AG04450 (cell line): ENCODE measurements around the gene MMAB. TPM values are rescaled to one million over a fixed set of nuclear protein-coding genes. Genes with fewer than 3 reads are reported as not detected.
A peak's percentile ranks its signal among the peaks of the same experiment; 100 is the strongest.

Source experiments
- CTCF ChIA-PET: fragments of 300-600, 350-600 bp; formaldehyde crosslinking; extraction: SDS; loops from one replicate; lab custom pipeline; 2022; ENCODE audit warnings: antibody characterized with exemption, inconsistent platforms; lab: Charles Lee
- POLR2A ChIA-PET: fragments of 350-600 bp; formaldehyde crosslinking; extraction: SDS; loops from one replicate; lab custom pipeline; 2021; ENCODE audit warnings: antibody characterized with exemption, inconsistent platforms; lab: Yijun Ruan, JAX
- DNase-seq: peaks from one replicate; pipeline ENCODE4 v3.0.0-alpha.2; 2011; ENCODE audit warnings: low read depth, low spot score
- H3K27ac ChIP-seq: one replicate; pipeline ENCODE4 v1.5.1; 2012; ENCODE audit warnings: low read depth, low read length, control low read depth
- H3K27me3 ChIP-seq: one replicate; pipeline ENCODE4 v1.6.0; 2012; ENCODE audit warnings: low read length; ENCODE audit not compliant: control insufficient read depth, insufficient read depth
- H3K4me3 ChIP-seq: 2 replicates; pipeline ENCODE4 v1.5.1; 2011; ENCODE audit warnings: mild to moderate bottlenecking, low read depth, low read length, control low read depth
- H3K9me3 ChIP-seq: 2 replicates; pipeline ENCODE4 v1.5.1; 2012; ENCODE audit warnings: low read length; ENCODE audit not compliant: control insufficient read depth, insufficient read depth
- CTCF ChIP-seq: IDR thresholded peaks from 2 replicates; pipeline ENCODE4 v1.5.1; 2011; ENCODE audit warnings: low read depth, low read length, control low read depth, inconsistent platforms
- polyA minus RNA-seq: library from RNA; depleted of rRNA, polyadenylated mRNA; stranded (reverse); fragments of >200 nt; gene quantifications from 2 replicates; pipeline ENCODE4 v1.2.3, GENCODE V29; 2011; rRNA and poly(A)+ RNA removed
- polyA plus RNA-seq: library from polyadenylated mRNA; depleted of rRNA; stranded (reverse); fragments of >200 nt; gene quantifications from 2 replicates; pipeline ENCODE4 v1.2.3, GENCODE V29; 2011; rRNA removed

Gene MMAB
- polyA plus RNA-seq (13.0 and 15.1 TPM in 2 replicates), polyA minus RNA-seq (7.2 and 7.3 TPM in 2 replicates)

- peak within 1 kb of the TSS; percentile 68 for H3K27ac ChIP-seq
- no peak for TF ChIP-seq CTCF
- ChIA-PET CTCF (interaction anchor here (0.8 to 2.9 kb wide), 9 partner anchors 24 to 204 kb away, joined by 3 to 36 read pairs (median 6); no protein-coding TSS in a partner anchor), POLR2A (interaction anchor here (0.7 to 1.3 kb wide), 2 partner anchors 24 to 110 kb away, joined by 3 read pairs; no protein-coding TSS in a partner anchor)
- H3K9me3 ChIP-seq: no peaks in the 10 kb centered on the region
- peak; percentile 96 for DNase-seq
- H3K27me3 ChIP-seq: no peaks in the 10 kb centered on the region
- H3K4me3 ChIP-seq: peak within 1 kb of the TSS; percentile 78
Measured at GRCh38 chr12:109573029-109573913, at the start of gene MMAB, which contains the start of gene MVK. TSS of gene MMAB (minus strand) at chr12:109573504. CDS start at chr12:109573480, 24 bp downstream. TSS of gene MVK (plus strand) at chr12:109573794. CDS start at chr12:109574823, 1,029 bp downstream.

GRCh38 chr12:109621901-109622364 lies 48.6 kb upstream of the MMAB start:
- POLR2A ChIA-PET: no interaction called here
- H3K27me3 ChIP-seq: peaks cover 23% of the 10 kb centered on the region
- H3K27ac ChIP-seq: no peak overlapping the region
- DNase-seq: no peak
- no peaks in the 10 kb centered on the region; the same call in 1 of the 2 replicates for H3K9me3 ChIP-seq
- no peak for TF ChIP-seq CTCF
- CTCF ChIA-PET: interaction anchor here (1.8 kb wide), 1 partner anchor 24 kb away, joined by 10 read pairs; no protein-coding TSS in a partner anchor
- no peak overlapping the region for H3K4me3 ChIP-seq

- POLR2A ChIA-PET: no interaction called here
- TF ChIP-seq CTCF: no peak
- Histone ChIP-seq H3K9me3 (no peaks in the 10 kb centered on the region; the same call in 1 of the 2 replicates), H3K27me3 (peaks cover 28% of the 10 kb centered on the region), H3K27ac (no peak overlapping the region), H3K4me3 (no peak overlapping the region)
- CTCF ChIA-PET: interaction anchor here (1.8 kb wide), 1 partner anchor 24 kb away, joined by 10 read pairs; no protein-coding TSS in a partner anchor
- no peak for DNase-seq
Measured at GRCh38 chr12:109621211-109621694, 47.9 kb upstream of the MMAB start.

GRCh38 chr12:109619002-109619604 lies 45.8 kb upstream of the MMAB start:
- no peaks in the 10 kb centered on the region; the same call in 1 of the 2 replicates for H3K9me3 ChIP-seq
- ChIA-PET CTCF (interaction anchor here (0.7 to 2.1 kb wide), 2 partner anchors 21 to 157 kb away, joined by 3 to 6 read pairs; no protein-coding TSS in a partner anchor), POLR2A (no interaction called here)
- no peak overlapping the region for H3K27ac ChIP-seq
- DNase-seq: no peak
- no peak overlapping the region for H3K4me3 ChIP-seq
- TF ChIP-seq CTCF: no peak
- H3K27me3 ChIP-seq: peaks cover 44% of the 10 kb centered on the region
